Measurements from ENCODE around the gene ID4. TPM values are rescaled to one million over a fixed set of nuclear protein-coding genes. Genes with fewer than 3 reads are reported as not detected.

Gene ID4
- total RNA-seq, 2 donors from 2014 or later: not detected

- Mint-ChIP-seq H3K27ac (no peak overlapping the region), H3K36me3 (ENCODE audit: low read depth) (no peaks in the 10 kb centered on the region)
Measured at GRCh38 chr6:19879663-19880062, 42.5 kb downstream of the ID4 start.

GRCh38 chr6:19880066-19880465 lies 42.9 kb downstream of the ID4 start:
- ATAC-seq (no peak), DNase-seq (no peak)
- Mint-ChIP-seq H3K27me3 (peaks cover 4% of the 10 kb centered on the region), H3K4me3 (no peak overlapping the region), H3K27ac (no peak overlapping the region), H3K4me1 (no peaks in the 10 kb centered on the region), H3K36me3 (ENCODE audit: low read depth) (no peaks in the 10 kb centered on the region)
- H3K9me3 ChIP-seq (ENCODE audit: control insufficient read depth, low read length, poor library complexity, severe bottlenecking): no peaks in the 10 kb centered on the region

More at GRCh38 chr6:19879663-19880062, 42.5 kb downstream of the ID4 start:
- H3K9me3 ChIP-seq (ENCODE audit: control insufficient read depth, low read length, poor library complexity, severe bottlenecking): no peaks in the 10 kb centered on the region
- DNase-seq (no peak), ATAC-seq (no peak)
- Mint-ChIP-seq H3K27me3 (peaks cover 4% of the 10 kb centered on the region), H3K4me3 (no peak overlapping the region), H3K4me1 (no peaks in the 10 kb centered on the region)

GRCh38 chr6:19891451-19891850 lies 54.3 kb downstream of the ID4 start:
- ATAC-seq (no peak), DNase-seq (no peak)
- no peak overlapping the region for H3K4me3 Mint-ChIP-seq
- H3K27ac Mint-ChIP-seq: no peak overlapping the region
- H3K4me1 Mint-ChIP-seq: no peaks in the 10 kb centered on the region
- no peaks in the 10 kb centered on the region for H3K27me3 Mint-ChIP-seq
- no peaks in the 10 kb centered on the region for H3K36me3 Mint-ChIP-seq (ENCODE audit: low read depth)
- no peaks in the 10 kb centered on the region for H3K9me3 ChIP-seq (ENCODE audit: control insufficient read depth, low read length, poor library complexity, severe bottlenecking)
